Dermis microvascular lymphatic vessel endothelial cell (primary cell): Measurements from ENCODE around the gene HOXA6. TPM values are rescaled to one million over a fixed set of nuclear protein-coding genes. Genes with fewer than 3 reads are reported as not detected.

Source experiments
- DNase-seq, 2 donors: peaks; one replicate each; pipeline versions ENCODE4 v3.0.0 to v3.0.0-alpha.2; 2010; ENCODE audit warnings: low read depth in 2 of 2
- total RNA-seq: library from RNA; depleted of rRNA; stranded (reverse); fragments of >200 nt; gene quantifications from 2 replicates; pipeline ENCODE4 v1.2.1, GENCODE V29; 2014

Gene HOXA6
- total RNA-seq, 1 donor from 2014 or later = 1.9 TPM

DNA sequence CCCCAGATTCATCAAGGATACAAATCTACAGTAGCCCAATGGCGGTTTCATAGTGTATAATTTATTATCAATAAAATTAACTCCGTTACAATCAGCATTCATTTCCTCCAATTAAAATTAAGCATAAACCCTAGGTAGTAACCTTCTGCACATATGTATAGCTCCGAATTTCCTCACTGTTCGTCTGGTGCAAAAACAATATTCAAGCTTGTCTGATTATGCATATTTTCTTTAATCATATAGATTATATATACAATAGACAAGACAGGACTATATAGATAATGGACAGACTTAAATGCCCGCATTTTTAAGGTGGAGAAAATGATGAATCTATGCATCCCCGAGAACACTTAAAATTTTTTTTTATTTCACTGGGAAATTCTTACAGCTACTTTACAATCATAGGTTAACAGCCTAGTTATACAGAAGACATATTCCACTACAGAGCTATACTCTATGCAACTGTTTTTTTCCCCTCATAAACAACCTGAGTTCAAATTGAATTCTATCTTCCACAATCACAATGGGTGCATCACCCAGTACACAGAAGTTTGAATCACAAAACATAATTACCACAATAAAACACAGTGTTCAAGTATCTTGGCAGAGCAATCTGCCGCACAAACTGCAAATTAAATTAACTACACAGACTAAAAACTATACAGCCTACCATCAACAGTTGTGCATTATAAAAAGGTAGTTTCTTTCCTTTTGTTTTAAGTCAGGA is 15.2 kb upstream of the HOXA6 start:
- DNase-seq = no peak

DNA sequence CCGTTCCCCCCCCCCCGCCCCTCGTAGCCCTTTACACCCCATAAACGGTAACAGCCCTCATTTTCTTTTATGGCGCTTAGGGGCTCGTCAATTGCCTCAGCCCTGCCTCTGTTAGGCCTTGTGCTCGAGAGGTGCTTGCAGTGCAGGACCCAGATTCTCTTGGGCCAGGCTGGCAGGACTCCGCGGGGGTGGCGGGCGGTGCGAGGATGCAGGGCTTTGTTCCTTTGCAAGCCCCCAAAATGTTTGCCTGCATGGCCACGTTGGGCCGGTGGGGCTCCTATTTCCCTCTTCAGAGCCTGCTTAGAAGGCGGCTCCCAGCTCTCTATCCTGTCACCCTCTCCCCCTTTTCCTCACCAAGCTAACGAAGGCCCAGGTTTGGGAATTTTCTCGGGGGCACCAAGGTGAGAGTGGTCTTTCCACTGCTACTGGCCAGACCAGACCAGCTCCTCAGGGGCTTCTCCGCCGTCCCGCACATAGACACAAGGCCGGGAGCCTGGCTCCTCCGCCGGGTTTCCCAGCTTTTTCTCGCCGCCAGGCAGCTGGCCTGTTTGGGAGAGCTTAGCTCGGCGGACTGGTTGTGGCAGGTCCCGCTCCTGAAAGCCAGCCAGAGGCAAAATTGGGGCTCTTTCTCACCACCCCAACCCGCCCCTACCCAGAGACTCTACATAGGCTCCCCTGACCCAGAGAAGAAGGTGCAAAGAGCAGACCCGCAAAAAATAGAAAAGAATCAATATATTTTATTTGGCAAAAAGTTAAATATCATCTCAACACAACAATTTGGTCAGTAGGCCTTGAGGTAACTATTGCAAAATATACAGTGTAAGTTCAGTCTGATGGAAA is 14.4 kb upstream of the HOXA6 start:
- DNase-seq = no peak

DNA sequence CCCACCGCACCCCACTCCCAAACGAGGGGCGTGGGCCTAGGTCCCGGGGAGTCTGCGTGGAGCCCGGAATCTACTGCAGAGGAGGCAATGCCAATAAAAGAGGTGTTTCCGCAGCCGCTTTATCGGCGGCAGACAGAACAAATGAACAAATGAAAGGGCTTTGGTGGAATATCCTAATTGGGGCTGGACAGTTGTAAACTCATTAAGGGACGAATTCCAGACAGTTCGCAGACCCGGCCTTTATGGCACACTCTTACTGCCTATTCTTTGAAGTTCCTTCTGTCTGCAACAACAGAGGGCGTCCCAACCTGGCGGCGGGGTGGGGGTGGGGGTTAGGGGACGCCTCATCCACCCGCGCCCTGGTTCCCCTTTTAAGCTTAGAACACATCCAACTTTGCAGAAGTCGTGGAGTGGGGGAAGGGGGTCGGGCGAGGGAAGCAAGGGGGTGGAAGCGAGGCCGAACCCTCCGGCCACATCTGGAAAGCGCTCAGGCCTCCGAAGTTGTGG is 13.7 kb upstream of the HOXA6 start:
- DNase-seq = no peak

DNA sequence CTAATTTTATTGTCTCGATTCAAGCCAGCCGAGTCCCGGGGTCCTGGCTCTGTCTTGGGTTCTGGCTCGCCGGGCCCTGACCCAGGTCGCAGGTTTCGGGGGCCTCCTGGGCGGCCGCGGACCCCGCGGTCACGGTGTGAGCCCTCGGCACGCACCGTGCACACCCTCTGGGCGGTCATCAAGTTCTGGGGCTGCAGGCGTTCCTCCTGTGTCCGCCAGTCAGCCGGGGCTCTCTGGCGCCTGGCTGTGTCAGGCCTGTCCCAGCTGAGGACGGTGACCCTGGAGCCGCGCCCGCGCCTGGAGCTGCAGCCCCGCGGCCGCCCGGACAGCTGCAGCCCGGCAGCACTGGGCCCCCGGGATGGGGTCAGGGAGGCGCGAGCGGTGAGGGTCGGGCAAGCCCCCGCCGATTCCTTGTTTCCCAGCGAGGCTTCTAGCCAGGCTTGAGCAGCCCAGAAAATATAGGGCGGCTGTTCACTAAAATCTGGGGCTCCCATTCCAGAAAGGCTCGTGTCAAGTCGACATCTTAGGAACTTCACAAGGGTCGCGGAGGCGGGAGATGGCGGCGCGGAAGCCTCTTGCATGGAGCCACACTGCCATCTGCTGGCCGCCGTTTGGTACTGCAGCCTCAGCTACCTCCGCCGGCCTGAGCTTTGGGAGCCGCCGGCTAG is 13.1 kb upstream of the HOXA6 start:
- DNase-seq = peak in 1 of 2 donors; percentile 84

DNA sequence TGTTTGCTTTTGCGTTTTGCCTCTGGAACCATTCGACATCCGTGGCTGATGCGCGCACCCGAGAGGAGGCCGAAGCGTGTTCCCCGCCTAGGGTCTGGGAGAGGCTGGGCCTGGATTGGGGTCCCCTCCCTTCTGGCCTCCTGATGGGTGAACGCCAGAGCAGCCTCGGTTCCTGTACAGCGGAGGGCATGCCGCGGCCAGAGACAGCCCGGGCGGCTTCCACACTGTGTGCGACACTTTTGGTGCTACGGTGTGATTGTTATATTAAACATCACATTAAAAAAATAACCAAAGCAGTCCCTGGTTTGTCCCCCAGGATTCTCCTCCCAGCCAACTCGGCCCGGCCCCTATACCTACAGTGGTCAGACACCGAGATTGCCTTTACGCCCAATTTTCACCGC is 12.6 kb upstream of the HOXA6 start:
- DNase-seq = no peak

DNA sequence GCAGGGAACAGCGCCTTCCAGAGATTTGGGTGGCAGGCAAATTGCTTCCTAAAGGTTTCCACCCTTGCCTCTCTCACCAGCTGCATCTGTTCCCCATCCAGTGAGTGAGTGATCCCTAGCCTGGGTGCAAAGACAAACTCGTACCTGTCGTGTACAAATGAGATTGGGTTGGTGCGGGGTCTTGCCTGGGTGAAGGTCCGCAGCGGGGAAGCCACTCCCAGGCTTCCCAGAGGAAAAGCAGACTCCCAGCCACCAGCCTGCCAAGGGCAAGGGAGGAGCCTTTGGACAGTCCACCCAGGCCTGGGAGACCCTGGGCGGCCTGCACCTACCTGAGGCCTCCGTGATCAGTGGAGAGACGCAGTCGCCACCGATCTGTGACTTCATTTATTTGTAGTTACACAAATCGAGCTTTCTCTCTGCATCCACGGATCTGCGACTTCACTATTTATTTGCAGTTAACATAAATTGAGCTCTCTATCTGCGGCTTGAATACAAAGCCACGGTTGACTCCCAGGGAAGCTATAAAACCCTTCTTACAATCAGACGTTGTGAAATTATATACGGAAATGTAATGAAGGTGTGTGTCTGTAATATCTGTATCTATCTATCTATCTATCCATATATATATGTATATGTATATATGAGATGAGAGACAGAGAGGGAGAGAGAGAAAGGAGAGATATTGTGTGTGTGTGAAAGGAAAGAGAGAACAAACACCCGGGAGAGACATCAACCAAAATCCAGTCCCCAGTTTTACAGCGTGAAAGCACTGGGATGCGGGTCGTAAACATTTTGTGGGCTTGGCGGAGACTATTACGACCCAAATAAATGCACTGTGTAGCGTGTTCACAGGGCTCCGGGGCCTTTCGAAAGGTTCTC is 11.9 kb upstream of the HOXA6 start:
- DNase-seq = no peak

DNA sequence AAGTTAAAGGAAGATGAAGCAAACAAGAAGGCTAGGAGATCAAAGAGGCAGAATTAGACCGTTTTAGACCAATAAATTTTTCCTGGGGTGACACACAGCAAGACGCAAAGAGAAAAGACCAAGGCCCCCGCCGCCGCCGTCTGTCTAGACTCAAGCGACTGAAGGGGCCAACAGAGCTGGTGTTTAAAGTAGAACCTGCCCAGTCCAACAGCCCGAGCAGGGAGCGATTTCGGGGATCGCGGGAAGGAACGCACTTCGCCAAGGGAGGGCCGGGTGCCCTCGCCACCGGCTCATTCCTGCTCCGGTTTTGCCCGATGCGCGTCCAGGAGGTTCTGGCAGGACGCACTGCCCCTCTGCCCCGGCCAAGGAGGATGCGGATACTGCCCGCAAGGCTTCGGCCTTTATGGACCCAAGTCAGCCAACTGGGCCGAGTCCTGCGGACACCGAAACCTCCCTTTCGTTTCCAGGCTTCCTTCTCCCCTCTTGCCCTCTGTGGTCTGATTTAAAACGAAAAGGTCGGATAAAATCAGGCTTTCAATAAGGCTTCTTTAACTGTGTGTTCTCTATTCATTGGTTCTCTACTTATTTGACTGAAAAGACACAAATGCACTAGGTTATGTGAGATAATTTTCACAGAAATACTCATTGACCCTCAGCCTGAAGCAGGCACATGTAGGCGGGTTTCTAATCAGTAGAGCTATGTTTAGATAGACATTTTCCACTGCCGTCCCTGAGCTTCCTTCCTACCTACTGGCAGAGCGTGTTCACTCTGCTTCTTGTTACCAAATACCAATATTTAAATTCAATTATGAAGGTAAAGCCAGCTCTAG is 11.1 kb upstream of the HOXA6 start:
- DNase-seq = no peak

DNA sequence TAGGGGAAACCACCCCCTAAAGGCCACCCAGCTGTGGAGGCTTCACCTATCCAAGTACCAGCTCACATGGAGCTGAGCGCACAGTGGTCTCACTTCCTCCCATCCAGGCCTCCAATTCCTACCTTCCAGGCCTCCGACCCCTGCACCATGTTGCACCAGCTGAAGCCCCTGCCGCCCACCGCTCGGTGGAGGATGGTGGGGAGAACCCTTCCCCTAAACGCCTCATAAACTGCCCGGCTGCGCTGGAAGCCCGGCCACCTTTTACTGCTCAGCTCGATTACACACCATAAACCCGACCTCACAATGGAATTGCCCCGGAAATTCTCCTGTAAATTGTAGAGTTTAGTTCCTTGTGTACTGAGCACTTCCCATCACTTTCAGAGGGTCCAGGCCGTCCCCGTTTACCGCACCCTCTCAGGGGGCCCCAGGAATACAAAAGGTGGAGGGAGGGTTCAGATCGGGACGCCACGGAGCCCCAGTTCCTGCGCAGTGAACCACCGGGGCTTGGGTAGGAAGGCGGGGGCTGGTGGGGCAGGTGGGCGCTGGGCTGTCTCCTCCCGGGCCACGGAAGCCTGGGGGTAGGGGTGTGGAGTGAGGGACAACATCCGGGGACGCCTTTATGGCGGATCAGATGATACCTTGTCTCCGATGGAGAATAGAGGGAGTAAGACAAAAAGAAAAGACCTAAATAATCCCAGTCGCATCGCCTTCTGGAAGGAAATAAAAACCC is 10.3 kb upstream of the HOXA6 start:
- DNase-seq = no peak

DNA sequence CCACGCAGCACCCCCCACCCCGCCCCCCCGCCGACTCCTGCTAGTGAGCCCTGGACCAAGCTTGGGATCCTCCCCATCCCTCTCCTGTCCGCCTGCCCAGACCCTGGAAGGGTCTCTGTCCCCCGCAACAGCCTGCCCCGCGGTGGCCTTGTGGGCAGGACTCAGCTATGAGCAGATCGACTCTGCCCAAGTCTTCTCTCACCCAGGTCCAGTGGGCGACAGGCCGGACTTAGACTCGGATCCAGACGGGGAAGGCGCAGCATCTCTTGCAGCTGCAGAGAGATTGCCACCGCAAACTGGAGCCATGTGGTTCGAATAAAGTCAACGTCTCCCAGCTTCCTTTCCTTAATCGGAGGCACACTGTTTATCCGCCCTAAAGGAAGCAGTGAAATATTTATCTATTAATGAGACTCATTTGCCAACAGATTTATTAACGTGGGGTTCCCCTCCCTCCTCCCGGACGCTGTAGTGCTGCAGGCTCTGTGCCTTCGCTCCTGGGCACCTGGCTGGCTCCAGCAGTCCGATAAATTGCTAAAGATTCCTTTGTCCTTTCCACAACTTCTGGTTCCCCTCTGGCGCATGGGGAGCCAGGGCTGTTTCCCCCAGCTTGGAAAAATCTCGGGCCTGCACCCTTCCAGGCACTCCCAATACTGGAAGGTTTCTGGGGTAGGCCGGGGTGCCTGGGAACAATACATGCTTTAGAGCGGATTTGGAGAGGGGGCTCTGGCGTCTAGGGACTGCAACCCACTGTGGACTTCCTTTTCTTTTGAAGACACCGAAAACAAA is 9.5 kb upstream of the HOXA6 start:
- peak in 1 of 2 donors; percentile 12 for DNase-seq

DNA sequence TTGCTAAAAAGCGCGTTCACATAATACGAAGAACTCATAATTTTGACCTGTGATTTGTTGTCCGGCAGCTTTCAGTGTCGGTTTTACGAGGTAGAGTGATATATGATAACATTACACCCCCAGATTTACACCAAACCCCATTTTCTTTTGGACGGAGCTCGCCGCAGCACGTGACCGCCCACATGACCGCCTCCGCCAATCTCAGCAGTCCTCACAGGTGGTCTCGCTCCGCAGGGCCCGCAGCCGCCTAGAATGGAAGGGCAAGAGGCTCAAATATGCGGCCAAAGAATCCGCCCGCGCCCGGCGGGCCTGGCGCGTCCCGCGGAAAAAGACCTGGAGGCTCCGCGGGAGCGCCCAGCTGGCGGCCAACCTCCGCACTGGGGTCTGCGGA is 8.9 kb upstream of the HOXA6 start, which contains the start of gene HOXA7:
Gene HOXA7, minus strand, starts transcription at position 168 of the 391 bp plus-strand sequence. Its CDS starts 130 bp downstream, at position 38.
- peak in 1 of 2 donors; percentile 85 for DNase-seq

DNA sequence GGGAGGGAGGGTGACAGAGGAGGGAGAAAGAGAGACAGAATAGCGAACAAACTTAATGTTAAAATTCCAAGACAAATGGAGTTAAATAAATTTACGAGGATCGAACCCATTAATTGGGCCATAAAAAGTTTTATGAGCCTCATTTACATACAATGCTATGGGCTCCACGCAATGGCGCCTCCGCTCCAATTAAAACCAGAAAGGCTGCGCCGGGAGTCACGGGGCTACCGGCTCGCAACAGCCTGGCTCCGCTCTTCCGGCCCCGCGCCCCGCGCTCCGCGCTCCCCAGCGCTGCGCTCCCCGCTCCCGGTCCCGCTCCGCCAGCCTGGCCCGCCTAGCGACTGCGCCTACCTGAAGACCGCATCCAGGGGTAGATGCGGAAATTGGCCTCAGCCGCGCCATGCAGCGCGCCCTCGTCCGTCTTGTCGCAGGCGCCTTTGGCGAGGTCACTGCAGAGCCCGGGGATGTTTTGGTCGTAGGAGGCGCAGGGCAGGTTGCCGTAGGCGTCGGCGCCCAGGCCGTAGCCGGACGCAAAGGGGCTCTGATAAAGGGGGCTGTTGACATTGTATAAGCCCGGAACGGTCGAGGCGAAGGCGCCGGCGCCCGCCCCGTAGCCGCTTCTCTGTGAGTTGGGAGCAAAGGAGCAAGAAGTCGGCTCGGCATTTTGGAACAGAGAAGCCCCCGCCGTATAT is 8.4 kb upstream of the HOXA6 start:
- peak in 1 of 2 donors; percentile 82 for DNase-seq

DNA sequence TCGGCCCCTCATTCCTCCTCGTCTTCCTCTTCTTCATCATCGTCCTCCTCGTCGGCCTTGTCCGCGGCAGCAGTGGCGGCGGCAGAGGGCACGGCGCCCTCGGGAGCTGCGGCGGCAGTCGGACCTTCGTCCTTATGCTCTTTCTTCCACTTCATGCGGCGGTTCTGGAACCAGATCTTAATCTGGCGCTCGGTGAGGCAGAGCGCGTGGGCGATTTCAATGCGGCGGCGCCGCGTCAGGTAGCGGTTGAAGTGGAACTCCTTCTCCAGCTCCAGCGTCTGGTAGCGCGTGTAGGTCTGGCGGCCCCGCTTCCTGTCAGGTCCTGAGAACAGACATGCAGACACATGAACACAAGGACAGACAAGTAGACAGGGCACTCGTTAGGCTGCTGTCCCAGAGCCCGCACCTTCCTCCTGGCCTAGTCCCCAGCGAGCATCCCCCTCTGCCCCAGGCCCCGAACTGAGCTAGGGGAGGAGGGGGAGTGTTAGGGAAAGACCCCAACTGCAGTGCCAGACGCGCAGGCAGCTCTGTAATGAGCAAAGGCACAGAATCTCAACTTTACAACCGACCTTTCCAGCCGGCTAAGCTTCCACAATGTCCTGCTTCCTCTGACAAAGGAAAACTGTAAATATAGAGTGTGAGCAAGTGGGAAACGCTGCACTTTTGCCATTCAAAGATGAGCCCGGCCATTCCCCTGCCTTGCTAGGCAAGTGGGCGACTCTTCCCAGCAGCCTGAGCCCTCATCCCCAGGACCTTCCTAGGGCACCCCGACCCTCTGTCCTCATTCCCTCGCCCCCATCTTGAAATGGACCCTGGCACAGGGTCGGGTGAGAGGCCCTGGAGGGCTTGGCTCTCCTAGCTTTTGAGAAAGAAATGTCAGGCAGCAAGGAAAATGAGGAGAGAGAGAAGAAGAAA is 7.6 kb upstream of the HOXA6 start:
- peak in 1 of 2 donors; percentile 50 for DNase-seq

DNA sequence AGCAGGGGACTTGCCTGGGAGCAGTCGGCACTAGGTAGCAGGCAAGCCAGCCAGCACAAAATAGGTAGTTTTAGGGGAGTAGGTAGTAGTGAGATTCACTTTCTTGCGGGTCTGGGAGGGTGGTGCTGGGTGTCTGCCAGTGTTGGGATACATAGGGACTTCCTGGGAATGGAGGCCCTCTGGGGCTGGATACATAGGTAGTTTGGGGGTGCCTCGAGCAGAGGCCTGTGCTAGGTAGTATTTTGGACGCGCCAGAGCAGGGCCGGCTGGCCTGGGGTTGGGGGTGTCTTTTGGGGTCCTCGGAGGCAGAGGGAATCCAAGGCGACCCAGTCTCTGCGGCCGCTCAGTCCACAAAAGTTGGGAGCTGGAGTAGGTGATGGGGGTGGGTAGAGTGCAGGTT is 6.8 kb upstream of the HOXA6 start:
- DNase-seq = no peak

DNA sequence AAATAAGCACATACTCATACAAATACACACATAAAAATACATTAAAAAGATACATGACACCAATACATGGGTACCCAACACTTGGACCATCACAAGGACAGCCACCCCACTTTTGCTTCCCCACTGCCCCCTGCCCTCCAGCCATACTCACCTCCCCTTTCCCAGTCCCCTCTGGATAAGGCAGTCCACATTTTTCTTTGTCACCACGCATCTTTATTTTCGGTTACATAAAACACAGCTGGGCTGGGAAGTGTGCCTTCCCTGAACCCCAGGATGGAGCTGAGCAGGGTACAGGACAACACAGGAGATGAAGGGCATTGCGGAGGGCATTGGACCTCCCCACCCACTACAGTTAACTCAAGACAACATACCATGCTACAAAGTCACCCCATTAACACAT is 6.0 kb upstream of the HOXA6 start:
- no peak for DNase-seq

DNA sequence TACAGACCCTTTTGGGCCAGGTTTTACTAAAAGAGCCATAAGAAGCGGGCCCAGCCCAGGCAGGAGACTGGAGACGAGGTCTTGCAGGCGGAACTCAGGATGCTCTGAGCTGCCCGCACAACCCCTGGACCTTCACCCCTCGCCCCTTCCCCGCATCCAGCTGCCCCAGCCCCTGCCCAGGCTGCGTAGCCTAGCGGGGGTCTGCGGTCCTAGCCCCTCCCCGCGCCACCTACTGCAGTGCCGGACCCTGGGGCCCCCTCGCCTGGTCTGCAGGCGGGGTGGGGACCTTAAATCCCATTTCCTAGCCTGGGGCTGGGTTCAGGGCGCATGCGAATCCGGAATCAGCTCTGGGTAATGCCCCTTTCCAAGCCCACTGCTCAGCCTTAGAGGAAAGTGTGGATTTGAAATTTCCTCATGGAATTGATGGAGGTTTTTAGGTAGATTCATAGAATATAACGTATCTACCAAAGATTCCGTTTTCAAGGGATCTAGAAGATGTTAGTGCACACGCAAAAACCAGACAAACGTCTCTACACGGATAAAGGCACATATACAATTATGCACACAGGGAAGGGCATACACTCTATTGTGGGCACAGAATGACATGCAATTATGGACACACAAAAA is 5.4 kb upstream of the HOXA6 start:
- DNase-seq = no peak
